ENCODE results near the gene PIBF1.
"Not testable (repeated sequence)": the region's sequence is repeated elsewhere in the genome, so short reads cannot be mapped to it uniquely, and the experiment has no call there.

PIBF1 gene

DNA sequence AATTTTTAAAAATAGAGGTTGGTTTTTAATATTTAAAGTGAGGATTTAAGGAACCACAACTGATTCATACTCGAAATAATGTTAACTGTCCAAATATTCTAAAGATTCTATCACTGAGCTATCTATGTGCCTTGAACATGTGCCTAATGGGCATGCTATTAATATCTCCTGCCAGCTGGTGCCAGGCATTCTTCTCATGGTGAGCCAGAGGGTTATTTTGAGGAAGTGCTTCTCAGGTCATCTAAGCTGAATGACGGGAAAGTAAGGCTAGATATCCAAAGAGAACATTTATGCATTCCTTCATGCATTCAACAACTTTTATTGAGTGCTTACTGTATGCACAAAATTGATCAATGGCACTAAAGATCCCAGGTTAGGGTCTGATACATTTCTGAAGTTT, 138.2 kb downstream of the PIBF1 start:
- TF ChIP-seq, protein P1, sequence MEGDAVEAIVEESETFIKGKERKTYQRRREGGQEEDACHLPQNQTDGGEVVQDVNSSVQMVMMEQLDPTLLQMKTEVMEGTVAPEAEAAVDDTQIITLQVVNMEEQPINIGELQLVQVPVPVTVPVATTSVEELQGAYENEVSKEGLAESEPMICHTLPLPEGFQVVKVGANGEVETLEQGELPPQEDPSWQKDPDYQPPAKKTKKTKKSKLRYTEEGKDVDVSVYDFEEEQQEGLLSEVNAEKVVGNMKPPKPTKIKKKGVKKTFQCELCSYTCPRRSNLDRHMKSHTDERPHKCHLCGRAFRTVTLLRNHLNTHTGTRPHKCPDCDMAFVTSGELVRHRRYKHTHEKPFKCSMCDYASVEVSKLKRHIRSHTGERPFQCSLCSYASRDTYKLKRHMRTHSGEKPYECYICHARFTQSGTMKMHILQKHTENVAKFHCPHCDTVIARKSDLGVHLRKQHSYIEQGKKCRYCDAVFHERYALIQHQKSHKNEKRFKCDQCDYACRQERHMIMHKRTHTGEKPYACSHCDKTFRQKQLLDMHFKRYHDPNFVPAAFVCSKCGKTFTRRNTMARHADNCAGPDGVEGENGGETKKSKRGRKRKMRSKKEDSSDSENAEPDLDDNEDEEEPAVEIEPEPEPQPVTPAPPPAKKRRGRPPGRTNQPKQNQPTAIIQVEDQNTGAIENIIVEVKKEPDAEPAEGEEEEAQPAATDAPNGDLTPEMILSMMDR (IDR thresholded peaks at IDR 0.05; ENCODE audit: low read depth, low read length), result no peak
- DNase-seq (ENCODE audit: extremely low read depth, low read depth), result no peak

DNA sequence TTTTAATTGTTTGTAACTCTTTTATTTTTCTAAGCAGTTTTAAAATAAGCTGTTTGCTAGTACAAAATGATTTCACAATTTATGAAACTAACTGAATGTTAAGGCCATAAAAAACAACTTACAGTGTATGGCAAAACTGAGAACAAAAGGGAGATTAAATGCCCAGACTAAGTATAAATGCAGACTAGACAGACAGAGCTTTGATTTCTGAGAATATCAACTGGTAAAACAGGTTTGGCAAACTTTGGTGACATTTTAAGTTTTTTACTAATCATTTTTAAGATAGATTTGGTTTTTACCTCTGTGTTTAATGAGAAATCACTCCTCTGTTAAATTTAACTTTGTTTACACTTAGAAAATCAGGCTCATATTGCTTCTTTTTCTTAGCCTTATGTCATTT, 149.4 kb downstream of the PIBF1 start:
- TF ChIP-seq, protein P1 (IDR thresholded peaks at IDR 0.05; ENCODE audit: low read depth, low read length), result no peak
- DNase-seq (ENCODE audit: extremely low read depth, low read depth), result no peak

DNA sequence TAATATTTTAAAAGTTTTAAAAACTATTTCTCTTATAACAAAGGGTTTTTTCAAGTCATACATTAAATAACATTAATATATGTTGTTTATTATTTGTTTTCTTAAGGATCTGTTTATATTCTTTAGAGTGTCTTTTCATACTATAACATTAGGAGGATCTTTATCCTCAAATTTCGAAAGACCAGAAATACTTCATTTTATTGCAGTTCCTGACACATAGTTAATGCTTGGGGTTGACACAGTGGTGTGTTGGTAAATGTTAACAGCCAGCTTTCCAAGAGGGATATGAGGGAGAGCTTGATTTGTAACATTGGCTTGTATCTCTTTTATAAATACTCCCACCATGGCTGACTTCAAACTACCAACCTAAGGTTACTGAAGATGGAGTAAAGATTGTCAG, 150.3 kb downstream of the PIBF1 start:
- DNase-seq (ENCODE audit: extremely low read depth, low read depth), result no peak
- TF ChIP-seq, protein P1 (IDR thresholded peaks at IDR 0.05; ENCODE audit: low read depth, low read length), result no peak

DNA sequence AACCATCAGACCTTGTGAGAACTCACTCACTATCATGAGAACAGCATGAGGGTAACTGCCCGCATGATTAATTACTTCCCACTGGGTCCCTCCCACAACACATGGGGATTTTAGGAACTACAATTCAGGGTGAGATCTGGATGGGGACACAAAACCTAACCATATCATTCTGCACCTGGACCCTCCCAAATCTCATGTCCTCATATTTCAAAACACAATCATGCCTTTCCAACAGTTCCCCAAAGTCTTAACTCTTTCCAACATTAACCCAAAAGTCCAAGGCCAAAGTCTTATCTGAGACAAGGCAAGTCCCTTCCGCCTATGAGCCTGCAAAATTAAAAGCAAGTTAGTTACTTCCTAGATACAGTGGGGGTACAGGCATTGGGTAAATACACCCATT, 164.3 kb downstream of the PIBF1 start:
- not testable (repeated sequence) for DNase-seq (ENCODE audit: extremely low read depth, low read depth)

DNA sequence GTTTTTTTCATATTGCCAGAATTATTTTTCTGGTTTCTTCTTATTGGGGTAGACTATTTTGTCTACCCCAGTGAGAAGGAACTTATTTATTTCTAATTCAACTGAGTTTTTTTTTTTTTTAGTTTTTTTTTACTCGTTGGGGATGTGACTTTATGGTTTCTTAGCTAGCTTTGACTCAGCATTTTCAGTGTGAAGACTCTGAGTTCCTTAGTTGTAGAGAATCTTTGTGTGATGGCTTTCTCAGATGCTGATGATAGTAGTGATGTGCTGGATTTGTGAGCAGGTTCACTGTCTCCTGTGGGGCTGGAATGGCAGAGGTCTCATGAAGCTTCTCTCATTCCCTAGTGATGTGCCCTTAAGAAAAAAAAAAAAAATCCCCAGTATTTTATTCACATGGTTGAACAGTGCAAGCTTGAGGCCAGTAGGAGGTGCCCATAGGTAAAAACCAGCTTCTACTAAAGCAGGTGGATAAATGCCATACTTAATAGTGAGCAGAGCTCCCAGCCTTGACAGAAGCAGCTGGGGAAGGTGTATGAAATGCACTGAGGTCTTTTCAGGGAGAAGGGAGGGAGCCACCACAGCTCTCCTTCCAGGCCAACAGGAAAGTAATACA, 170.7 kb downstream of the PIBF1 start:
- TF ChIP-seq, protein P1 (IDR thresholded peaks at IDR 0.05; ENCODE audit: low read depth, low read length), result no peak
- DNase-seq (ENCODE audit: extremely low read depth, low read depth), result no peak

DNA sequence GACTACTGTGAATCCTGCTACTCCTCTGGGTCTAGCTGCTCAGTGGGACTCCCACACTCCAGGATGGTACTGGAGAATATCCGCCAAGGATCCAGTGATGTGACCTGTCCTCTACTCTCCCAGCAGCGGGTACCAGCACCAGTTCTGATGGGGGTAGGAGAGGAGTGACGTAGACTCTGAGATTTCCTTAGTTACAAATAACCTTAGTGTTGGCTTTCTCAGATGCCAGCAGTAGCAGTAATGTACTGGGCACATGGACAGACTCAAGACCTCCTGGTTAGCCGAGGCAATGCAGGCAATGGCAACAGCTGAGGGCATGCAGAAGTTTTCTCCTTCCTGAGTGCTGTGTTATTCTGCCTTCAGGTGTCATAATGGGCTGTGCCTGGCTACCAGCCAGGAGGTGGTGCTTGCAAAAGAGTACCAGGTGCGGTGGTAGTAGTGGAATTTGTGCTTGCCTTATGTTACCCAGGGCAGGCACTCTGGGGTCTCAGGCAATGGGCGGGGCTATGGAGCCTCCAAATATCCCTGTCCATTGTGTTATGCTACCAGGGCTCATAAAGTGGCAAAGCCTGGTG, 171.5 kb downstream of the PIBF1 start:
- DNase-seq (ENCODE audit: extremely low read depth, low read depth), result no peak
- TF ChIP-seq, protein P1 (IDR thresholded peaks at IDR 0.05; ENCODE audit: low read depth, low read length), result no peak

DNA sequence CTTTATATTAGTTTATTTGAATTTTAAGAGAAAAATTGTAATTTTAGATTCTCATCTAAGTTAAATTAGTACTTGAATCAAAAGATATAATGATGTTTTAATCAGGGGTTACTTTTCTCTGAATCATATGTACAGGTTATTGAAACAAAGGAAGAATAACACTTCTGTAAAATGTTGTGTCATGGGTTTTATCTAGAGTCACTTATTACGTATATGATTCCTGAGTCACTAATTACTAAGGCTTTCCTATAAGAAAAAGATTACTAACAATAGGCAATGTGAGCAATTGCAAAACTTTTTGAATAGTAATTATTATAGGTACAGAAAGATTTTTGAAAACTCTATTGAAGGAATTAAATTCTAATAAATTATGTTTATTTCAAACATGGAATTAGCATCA, 177.7 kb downstream of the PIBF1 start:
- DNase-seq (ENCODE audit: extremely low read depth, low read depth), result no peak
- TF ChIP-seq, protein P1 (IDR thresholded peaks at IDR 0.05; ENCODE audit: low read depth, low read length), result no peak

DNA sequence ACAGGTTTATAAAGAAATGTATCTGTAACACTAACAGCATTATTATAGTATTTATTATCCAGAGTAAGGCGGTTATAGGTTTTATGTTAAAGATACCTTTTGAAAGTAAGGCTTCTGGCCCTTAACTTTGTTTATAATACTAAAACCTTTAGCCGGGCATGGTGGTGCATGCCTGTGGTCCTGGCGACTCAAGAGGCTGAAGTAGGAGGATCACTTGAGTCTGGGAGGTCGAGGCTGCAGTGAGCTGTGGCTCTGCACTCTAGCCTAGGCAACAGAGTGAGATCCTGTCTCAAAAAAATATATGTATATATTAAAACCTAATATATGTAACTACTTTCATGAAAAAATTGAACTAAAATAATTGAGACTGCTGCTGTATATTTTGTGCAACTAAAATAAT, 178.2 kb downstream of the PIBF1 start:
- TF ChIP-seq, protein P1 (IDR thresholded peaks at IDR 0.05; ENCODE audit: low read depth, low read length), result no peak
- DNase-seq (ENCODE audit: extremely low read depth, low read depth), result no peak
